Pulmonary artery endothelial cell (primary cell): ENCODE measurements around the gene GCLM. TPM values are rescaled to one million over a fixed set of nuclear protein-coding genes. Genes with fewer than 3 reads are reported as not detected.
A peak's percentile ranks its signal among the peaks of the same experiment; 100 is the strongest.
"Not testable (repeated sequence)": the region's sequence is repeated elsewhere in the genome, so short reads cannot be mapped to it uniquely, and the experiment has no call there.

Experiments
- DNase-seq: peaks from one replicate; pipeline ENCODE4 v3.0.0-alpha.2; 2011; ENCODE audit warnings: low read depth, low spot score
- total RNA-seq: library from RNA; depleted of rRNA; stranded (reverse); fragments of >200 nt; gene quantifications from 2 replicates; pipeline ENCODE4 v1.2.3, GENCODE V29; 2014

The GCLM gene
- total RNA-seq: 22.0 and 45.7 TPM in 2 replicates

DNA sequence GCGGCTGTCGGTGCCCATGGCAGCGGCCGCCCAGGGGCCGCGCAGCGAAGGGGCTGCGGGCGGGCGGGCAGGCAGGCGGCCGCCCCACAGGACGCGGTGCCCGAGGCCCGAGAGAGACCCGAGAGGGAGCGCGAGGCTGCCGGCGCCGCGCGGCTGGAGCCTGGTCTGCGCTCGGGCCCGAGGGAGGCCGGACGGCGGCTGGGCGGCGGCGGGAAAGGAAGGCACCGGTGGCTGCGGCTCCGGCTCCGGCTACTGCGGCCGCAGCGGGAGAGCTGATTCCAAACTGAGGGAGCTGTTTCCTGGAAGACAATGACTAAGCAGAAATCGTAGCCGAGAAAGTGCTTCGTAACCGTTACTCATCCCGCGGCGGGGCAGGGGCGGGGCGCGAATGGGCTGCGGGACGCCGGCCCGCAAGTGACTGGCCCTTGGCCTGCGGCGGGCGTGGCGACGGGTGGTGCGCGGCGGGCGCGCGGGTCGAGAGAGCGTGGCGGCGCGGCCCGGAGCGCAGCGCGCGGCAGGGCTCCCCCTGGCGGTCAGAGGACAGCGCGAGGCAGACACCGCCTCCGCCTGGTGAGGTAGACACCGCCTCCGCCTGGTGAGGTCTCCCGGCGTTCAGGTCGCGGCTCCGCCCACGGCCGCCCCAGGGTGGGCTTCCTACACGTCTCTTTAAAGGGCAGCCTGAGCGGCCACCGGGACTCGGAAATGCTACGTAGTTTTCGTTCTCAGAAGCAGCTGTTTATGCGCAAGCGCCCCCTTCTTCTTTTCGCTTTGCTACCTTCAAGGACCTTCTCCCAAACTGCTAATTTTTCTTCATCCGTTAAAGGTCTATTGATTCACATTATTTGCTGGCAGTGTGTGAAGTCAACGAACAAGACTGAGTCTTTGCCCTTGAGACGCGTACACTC is at the start of gene GCLM:
TSS of gene GCLM (minus strand) at position 285 of the 905 bp plus-strand sequence. CDS start at position 18, 267 bp downstream.
- peak; percentile 73 for DNase-seq

- no peak for DNase-seq
Observed at GRCh38 chr1:93958726-93959100, 49.5 kb upstream of the GCLM start.

GRCh38 chr1:93958032-93958725 is 48.9 kb upstream of the GCLM start:
- DNase-seq: no peak

DNA sequence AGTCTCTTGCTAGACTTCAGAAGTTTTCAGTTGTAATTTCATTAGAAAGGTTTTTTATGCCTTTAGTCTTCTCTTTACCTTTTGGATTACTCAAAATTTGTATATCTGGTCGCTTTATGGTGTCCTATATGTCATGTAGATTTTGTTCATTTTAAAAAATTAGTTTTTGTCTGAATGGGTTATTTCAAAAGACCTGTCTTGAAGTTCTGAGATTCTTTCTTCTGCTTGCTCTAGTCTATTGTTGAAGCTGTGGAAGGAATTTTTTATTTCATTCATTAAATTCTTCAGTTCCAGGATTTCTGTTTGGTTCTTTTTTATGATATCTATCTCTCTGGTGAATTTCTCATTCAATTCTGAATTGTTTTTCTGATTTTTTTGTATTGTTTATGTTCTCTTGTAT is 46.5 kb upstream of the GCLM start:
- DNase-seq: no peak

DNA sequence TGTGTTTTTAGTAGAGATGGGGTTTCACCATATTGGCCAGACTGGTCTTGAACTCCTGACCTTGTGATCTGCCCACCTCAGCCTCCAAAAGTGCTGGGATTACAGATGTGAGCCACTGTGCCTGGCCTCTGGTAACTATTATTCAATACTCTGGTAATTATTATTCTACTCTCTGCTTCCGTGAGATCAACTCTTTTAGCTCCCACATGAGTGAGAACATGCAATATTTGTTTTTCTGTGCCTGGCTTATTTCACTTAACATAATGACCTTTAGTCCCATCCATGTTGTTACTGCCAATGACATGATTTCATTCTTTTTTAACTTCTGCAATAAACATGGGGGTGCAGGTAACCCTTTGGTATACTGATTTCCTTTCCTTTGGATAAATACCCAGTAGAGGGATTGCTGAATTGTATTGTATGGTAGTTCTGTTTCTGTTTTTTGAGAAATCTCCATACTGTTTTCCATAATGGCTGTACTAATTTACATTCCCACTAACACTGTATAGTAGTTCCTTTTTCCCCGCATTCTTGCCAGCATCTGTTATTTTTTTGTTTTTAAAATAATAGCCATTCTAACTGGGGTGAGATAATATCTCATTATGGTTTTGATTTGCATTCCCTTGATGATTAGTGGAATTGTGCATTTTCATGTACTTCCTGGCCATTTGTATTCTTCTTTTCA is 37.9 kb upstream of the GCLM start:
- DNase-seq: not testable (repeated sequence)

DNA sequence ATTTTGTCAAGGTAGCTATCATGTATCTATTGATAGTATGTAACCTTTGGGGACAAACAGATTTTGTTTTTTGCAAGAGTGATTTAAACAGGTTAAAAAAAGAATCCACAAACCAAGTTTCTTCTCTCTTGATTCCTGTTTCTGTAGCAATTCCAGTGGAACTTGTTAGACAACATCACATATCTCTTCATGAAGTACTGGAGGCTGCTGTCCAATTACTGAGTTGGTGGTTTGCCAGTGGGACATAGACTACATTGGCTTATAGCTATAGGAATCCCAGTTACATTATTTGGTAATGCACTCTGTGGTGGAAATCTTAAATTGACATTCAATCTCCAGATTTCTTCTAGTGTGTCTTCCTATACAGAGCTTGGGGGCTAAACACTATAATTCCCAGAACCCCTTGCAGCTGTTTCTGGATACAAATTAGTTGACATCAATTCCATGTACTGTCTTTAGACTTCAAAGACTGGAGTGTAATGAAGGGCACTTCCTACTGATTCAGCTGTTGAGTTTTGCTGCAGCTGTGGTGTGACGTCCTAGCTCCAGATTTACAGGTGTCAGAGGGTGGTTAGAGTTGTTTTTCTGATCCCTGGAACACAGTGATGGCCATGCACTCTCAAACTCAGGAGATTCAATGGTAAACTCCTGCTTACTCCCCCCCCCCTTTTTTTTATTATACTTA is 29.4 kb upstream of the GCLM start:
- no peak for DNase-seq

GRCh38 chr1:93937997-93938396 is 28.8 kb upstream of the GCLM start:
- no peak for DNase-seq

- DNase-seq: no peak
Observed at GRCh38 chr1:93925206-93925605, 16.0 kb upstream of the GCLM start.

GRCh38 chr1:93919780-93920179 is 10.6 kb upstream of the GCLM start:
- DNase-seq: no peak

DNA sequence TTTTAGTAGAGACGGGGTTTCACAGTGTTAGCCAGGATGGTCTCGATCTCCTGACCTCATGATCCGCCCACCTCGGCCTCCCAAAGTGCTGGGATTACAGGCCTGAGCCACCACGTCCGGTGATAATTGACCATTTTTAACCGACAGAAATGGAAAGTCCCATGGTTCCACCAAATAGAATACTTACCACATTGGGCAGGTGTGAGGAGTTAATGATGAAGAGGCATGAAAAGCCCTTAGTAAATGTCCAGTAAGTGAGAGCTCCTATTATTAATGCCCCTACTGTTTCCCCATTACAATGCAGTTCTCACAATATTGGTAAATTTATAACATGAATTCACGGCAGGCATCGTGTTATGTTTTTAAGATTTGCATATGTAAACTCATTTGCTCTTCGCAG is 8.1 kb upstream of the GCLM start:
- DNase-seq: no peak

- DNase-seq: not testable (repeated sequence)
Observed at GRCh38 chr1:93910880-93911279, 1.6 kb upstream of the GCLM start.

- DNase-seq: no peak
Observed at GRCh38 chr1:93910305-93910704, 1.1 kb upstream of the GCLM start.

GRCh38 chr1:93908394-93909145 is 660 bp downstream of the GCLM start:
- DNase-seq: no peak

- no peak for DNase-seq
Observed at GRCh38 chr1:93907718-93908117, 1.5 kb downstream of the GCLM start.

DNA sequence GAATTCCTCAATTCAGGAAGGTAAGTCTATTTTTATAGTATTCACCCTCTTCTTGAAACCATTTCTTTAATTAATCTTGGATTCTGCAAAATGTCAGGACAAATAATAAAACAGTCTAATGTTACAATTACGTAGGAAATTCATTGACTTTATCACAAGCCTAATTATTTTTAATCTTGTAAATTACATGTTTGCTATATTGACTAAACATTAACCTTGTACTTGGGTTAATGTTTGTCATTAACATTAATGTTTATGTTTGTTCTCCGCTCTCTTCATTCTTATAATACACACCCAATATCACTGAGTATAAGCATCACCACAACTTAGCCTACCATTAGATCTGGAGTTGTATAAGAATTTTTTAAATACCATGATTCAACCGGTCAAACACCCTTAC is 2.8 kb downstream of the GCLM start:
- DNase-seq: no peak

- no peak for DNase-seq
Observed at GRCh38 chr1:93905734-93906133, 3.5 kb downstream of the GCLM start.

DNA sequence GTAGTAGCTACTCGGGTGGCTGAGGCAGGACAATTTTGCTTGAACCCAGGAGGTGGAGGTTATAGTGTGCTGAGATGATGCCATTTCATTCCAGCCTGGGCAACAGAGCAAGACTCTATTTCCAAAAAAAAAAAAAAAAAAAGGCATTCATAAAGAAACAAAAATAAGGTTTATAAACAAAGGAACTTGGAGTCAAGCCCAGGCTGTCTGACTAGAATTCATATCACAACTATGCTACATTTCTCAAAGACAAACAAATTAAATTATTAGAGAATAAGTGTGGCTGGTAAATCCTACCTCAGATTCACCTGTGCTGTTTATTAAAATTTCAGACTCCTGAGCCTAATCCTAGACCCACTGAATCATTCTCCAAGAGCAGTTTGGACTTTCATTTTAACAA is 4.2 kb downstream of the GCLM start:
- DNase-seq: no peak

GRCh38 chr1:93904228-93904627 is 5.0 kb downstream of the GCLM start:
- DNase-seq: no peak

DNA sequence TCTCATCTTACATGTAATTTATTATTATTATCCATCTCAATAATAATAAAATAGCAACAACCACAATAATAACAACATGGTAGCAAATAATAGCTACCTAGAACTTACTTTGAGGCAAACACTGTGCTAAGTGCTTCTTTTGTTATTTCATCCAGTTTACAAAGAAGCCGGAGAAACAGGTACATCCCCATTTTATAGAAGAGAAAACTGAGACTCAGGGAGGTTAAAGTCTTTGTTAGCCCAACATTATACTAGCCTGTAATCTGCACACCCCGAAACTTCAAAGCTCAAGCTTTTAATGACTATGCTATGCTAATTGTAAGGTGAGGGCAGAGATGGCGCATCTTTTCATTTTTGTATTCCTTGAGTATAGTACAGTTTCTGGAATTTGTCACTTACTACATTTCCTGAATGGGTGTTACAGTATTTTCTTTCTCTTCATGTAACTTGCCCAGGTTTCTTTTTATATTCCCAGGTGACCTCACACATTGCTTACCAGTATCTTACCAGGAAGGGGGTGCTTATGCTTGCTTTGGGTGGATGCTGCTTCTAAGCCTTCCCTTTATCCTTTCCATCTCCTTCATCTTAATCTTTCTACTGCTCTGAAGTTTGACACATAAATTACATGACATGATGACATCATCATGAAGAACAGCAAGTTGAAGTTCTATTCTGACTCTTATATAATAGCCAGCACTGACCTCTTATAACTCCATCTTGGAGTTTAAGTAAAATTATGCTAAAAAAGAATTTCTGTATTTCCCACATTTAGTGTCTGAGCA is 8.3 kb downstream of the GCLM start:
- no peak for DNase-seq
